Measurements from ENCODE around the gene FOXA3. TPM values are rescaled to one million over a fixed set of nuclear protein-coding genes. Genes with fewer than 3 reads are reported as not detected.
"Not testable (repeated sequence)": the region's sequence is repeated elsewhere in the genome, so short reads cannot be mapped to it uniquely, and the experiment has no call there.

The FOXA3 gene
- total and polyA plus RNA-seq, 3 donors from 2014 or later: 1.5 to 1.7 (median 1.7) TPM

GRCh38 chr19:45864629-45865082 lies 530 bp downstream of the FOXA3 start:
- Histone ChIP-seq H3K9me3 (no peaks in the 10 kb centered on the region), H3K4me3 (peak overlapping the region; percentile 85 to 86), H3K4me1 (peaks cover 14% of the 10 kb centered on the region), H3K27me3 (no peaks in the 10 kb centered on the region), H3K36me3 (ENCODE audit: low read depth, missing control alignments) (no peaks in the 10 kb centered on the region), H3K27ac (no peak overlapping the region)
- TF ChIP-seq, protein P1, sequence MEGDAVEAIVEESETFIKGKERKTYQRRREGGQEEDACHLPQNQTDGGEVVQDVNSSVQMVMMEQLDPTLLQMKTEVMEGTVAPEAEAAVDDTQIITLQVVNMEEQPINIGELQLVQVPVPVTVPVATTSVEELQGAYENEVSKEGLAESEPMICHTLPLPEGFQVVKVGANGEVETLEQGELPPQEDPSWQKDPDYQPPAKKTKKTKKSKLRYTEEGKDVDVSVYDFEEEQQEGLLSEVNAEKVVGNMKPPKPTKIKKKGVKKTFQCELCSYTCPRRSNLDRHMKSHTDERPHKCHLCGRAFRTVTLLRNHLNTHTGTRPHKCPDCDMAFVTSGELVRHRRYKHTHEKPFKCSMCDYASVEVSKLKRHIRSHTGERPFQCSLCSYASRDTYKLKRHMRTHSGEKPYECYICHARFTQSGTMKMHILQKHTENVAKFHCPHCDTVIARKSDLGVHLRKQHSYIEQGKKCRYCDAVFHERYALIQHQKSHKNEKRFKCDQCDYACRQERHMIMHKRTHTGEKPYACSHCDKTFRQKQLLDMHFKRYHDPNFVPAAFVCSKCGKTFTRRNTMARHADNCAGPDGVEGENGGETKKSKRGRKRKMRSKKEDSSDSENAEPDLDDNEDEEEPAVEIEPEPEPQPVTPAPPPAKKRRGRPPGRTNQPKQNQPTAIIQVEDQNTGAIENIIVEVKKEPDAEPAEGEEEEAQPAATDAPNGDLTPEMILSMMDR (IDR thresholded peaks at IDR 0.05): no peak
- no peak for TF ChIP-seq POLR2A (IDR thresholded peaks at IDR 0.05)
- intact Hi-C loops (cut with DNase I; ENCODE audit: low total_unique reads): no loop called here
- no peak for DNase-seq
- WGBS, 2 donors: 12 to 30% methylated on average over 12 of the region's 12 CpGs

GRCh38 chr19:45865269-45865948 lies 1.3 kb downstream of the FOXA3 start:
- TF ChIP-seq, protein P1 (IDR thresholded peaks at IDR 0.05): no peak
- TF ChIP-seq POLR2A (IDR thresholded peaks at IDR 0.05): no peak
- WGBS, 2 donors: 58 to 73% methylated on average over 9 of the region's 9 CpGs
- intact Hi-C loops (cut with DNase I; ENCODE audit: low total_unique reads): no loop called here
- DNase-seq: no peak
- Histone ChIP-seq H3K36me3 (ENCODE audit: low read depth, missing control alignments) (no peaks in the 10 kb centered on the region), H3K27ac (no peak overlapping the region), H3K4me3 (no peak overlapping the region), H3K4me1 (peaks cover 14% of the 10 kb centered on the region), H3K27me3 (no peaks in the 10 kb centered on the region), H3K9me3 (no peaks in the 10 kb centered on the region)

GRCh38 chr19:45866400-45867176 lies 2.5 kb downstream of the FOXA3 start:
- Histone ChIP-seq H3K4me3 (no peak overlapping the region), H3K4me1 (peaks cover 14% of the 10 kb centered on the region), H3K9me3 (no peaks in the 10 kb centered on the region), H3K27ac (no peak overlapping the region), H3K27me3 (no peaks in the 10 kb centered on the region), H3K36me3 (ENCODE audit: low read depth, missing control alignments) (no peaks in the 10 kb centered on the region)
- intact Hi-C loops (cut with DNase I; ENCODE audit: low total_unique reads): no loop called here
- DNase-seq: no peak
- no peak for TF ChIP-seq POLR2A (IDR thresholded peaks at IDR 0.05)
- TF ChIP-seq, protein P1 (IDR thresholded peaks at IDR 0.05): no peak
- WGBS, 2 donors: 70 to 73% methylated on average over 9 to 11 of the region's 11 CpGs

DNA sequence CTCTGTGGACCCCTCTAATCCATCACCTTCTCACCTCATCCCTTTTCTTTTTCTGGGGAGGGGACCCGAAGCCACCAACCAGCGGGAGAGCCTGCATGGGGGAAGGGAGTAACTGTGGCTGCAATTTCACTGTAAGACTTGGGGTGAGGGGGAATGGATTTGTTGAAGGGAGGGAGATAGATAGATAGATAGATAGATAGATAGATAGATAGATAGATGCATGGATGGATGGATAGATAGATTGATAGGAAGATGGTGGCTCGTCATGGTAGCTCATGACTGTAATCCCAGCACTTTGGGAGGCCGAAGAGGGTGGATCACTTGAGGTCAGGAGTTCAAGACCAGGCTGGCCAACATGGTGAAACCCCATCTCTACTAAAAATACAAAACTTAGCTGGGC lies 3.1 kb downstream of the FOXA3 start:
- H3K4me3 ChIP-seq; intact Hi-C loops (cut with DNase I; ENCODE audit: low total_unique reads); H3K9me3 ChIP-seq; H3K27ac ChIP-seq; DNase-seq; H3K36me3 ChIP-seq (ENCODE audit: low read depth, missing control alignments); H3K27me3 ChIP-seq: not testable (repeated sequence)
- 74% methylated on average over 4 of the region's 4 CpGs for WGBS, 2 donors
- H3K4me1 ChIP-seq: peaks cover 14% of the 10 kb centered on the region

- H3K4me1 ChIP-seq: no peaks in the 10 kb centered on the region
- H3K9me3 ChIP-seq: no peaks in the 10 kb centered on the region
- no peaks in the 10 kb centered on the region for H3K36me3 ChIP-seq (ENCODE audit: low read depth, missing control alignments)
- intact Hi-C loops (cut with DNase I; ENCODE audit: low total_unique reads): no loop called here
- no peak overlapping the region for H3K4me3 ChIP-seq
- H3K27me3 ChIP-seq: no peaks in the 10 kb centered on the region
- DNase-seq: no peak
- H3K27ac ChIP-seq: no peak overlapping the region
- WGBS, 2 donors: 91 to 97% methylated on average over 5 of the region's 5 CpGs
- TF ChIP-seq, protein P1 (IDR thresholded peaks at IDR 0.05): no peak
- TF ChIP-seq POLR2A (IDR thresholded peaks at IDR 0.05): no peak
Observed at GRCh38 chr19:45870798-45871197, 6.7 kb downstream of the FOXA3 start.

All from testis (tissue), 3 donors.